OCI-LY7 (cell line): ENCODE results near the gene TNS1. TPM values are rescaled to one million over a fixed set of nuclear protein-coding genes. Genes with fewer than 3 reads are reported as not detected.

ENCODE experiments used
- BruUV-seq: library from RNA; stranded (reverse); fragments of 400-500 nt; replicated peaks from 2 replicates; lab custom pipeline; 2021; lab: Mats Ljungman, UMichigan
- CTCF ChIA-PET: fragments of 300-600 bp; sonication (Branson Sonifier 250); formaldehyde crosslinking; loops from one replicate; lab custom pipeline; 2022; ENCODE audit warnings: antibody characterized with exemption; ENCODE audit not compliant: unreplicated experiment; lab: Charles Lee
- POLR2A ChIA-PET: fragments of 300-600 bp; sonication (Branson Sonifier 250); formaldehyde crosslinking; loops from one replicate; lab custom pipeline; 2022; ENCODE audit warnings: antibody characterized with exemption; lab: Charles Lee
- DNase-seq: peaks from one replicate; pipeline ENCODE4 v3.0.0-alpha.2; 2015; ENCODE audit warnings: low spot score
- H2AFZ ChIP-seq: fragments of 200-600 bp; sonication (generic), shearing (Covaris generic); 2 replicates; pipeline ENCODE4 v1.6.1; 2014; ENCODE audit warnings: mild to moderate bottlenecking, antibody characterized with exemption, low read length, moderate library complexity
- H3K27ac ChIP-seq: fragments of 200-600 bp; sonication (generic); 2 replicates; pipeline ENCODE4 v1.5.1; 2014; ENCODE audit warnings: mixed run types, low read depth, mild to moderate bottlenecking, moderate library complexity, low read length, inconsistent platforms; ENCODE audit not compliant: poor library complexity, severe bottlenecking
- H3K36me3 ChIP-seq: fragments of 200-600 bp; sonication (generic); 2 replicates; pipeline ENCODE4 v1.6.1; 2014; ENCODE audit warnings: mild to moderate bottlenecking, antibody characterized with exemption, low read length, moderate library complexity, mixed read lengths; ENCODE audit not compliant: insufficient read depth
- H3K4me1 ChIP-seq: fragments of 200-600 bp; sonication (generic); 2 replicates; pipeline ENCODE4 v1.5.1; 2014; ENCODE audit warnings: mild to moderate bottlenecking, low read length; ENCODE audit not compliant: insufficient read depth, poor library complexity, severe bottlenecking
- H3K4me2 ChIP-seq: fragments of 200-600 bp; sonication (generic); 2 replicates; pipeline ENCODE4 v1.6.1; 2014; ENCODE audit warnings: mild to moderate bottlenecking, low read length
- H3K4me3 ChIP-seq: fragments of 200-600 bp; sonication (generic); 2 replicates; pipeline ENCODE4 v1.5.1; 2014; ENCODE audit warnings: mild to moderate bottlenecking, low read depth, low read length; ENCODE audit not compliant: poor library complexity, severe bottlenecking
- H3K79me2 ChIP-seq: fragments of 200-600 bp; sonication (generic); 2 replicates; pipeline ENCODE4 v1.6.1; 2016; ENCODE audit warnings: low read depth, mild to moderate bottlenecking, low read length, moderate library complexity, mixed read lengths; ENCODE audit not compliant: insufficient read depth
- H3K9me2 ChIP-seq: fragments of 200-600 bp; sonication (generic); 2 replicates; pipeline ENCODE4 v1.6.1; 2016; ENCODE audit warnings: mild to moderate bottlenecking, low read length, mixed read lengths; ENCODE audit not compliant: insufficient read depth
- H3K9me3 ChIP-seq: fragments of 200-600 bp; sonication (generic); 2 replicates; pipeline ENCODE4 v1.6.1; 2014; ENCODE audit warnings: mild to moderate bottlenecking, mixed run types, low read length, mixed read lengths
- H4K20me1 ChIP-seq: fragments of 200-600 bp; sonication (generic); 2 replicates; pipeline ENCODE4 v1.6.1; 2014; ENCODE audit warnings: mild to moderate bottlenecking, antibody characterized with exemption, low read length, moderate library complexity, mixed read lengths; ENCODE audit not compliant: insufficient read depth
- CTCF ChIP-seq: fragments of 200-600 bp; sonication (generic); conservative IDR thresholded peaks from 2 replicates; pipeline ENCODE4 v1.5.1; 2014; ENCODE audit warnings: mild to moderate bottlenecking, antibody characterized with exemption, low read length, moderate library complexity, mixed read lengths
- EZH2phosphoT487 ChIP-seq: fragments of 200-600 bp; sonication (generic); IDR thresholded peaks from 2 replicates; pipeline ENCODE4 v1.6.1; 2018; ENCODE audit warnings: low read depth, borderline replicate concordance, mild to moderate bottlenecking, mixed run types, antibody characterized with exemption, low read length, moderate library complexity, mixed read lengths
- intact Hi-C: fragments of 100-400 bp; cut with micrococcal nuclease; formaldehyde crosslinking; loops from one replicate; pipeline ENCODE4 v1.10.0; 2022; ENCODE audit not compliant: unreplicated experiment
- total RNA-seq, 2 experiments: library from RNA; depleted of rRNA in 1 of 2; stranded (reverse); fragments of >200 nt in 1 of 2; shearing (Covaris generic) in 1 of 2; gene quantifications; 2 replicates each; pipeline ENCODE4 v1.2.3, GENCODE V29; 2014 to 2022

TNS1 gene
- total RNA-seq, 2 experiments from 2014 or later, result not detected

- no peak for DNase-seq
- ChIA-PET CTCF (no interaction called here), POLR2A (interaction anchor here (0.7 kb wide), 1 partner anchor 117 kb away, joined by 3 read pairs; no protein-coding TSS in a partner anchor)
- no peak overlapping the region for H3K27ac ChIP-seq
- H3K79me2 ChIP-seq, result no peaks in the 10 kb centered on the region
- H2AFZ ChIP-seq, result no peak overlapping the region
- no peak overlapping the region for H3K4me3 ChIP-seq
- no peak overlapping the region for H3K4me2 ChIP-seq
- TF ChIP-seq EZH2phosphoT487, result no peak
- H3K36me3 ChIP-seq, result no peaks in the 10 kb centered on the region
- intact Hi-C loops, result no loop called here
- no peaks in the 10 kb centered on the region for H3K4me1 ChIP-seq
- H3K9me3 ChIP-seq, result no peaks in the 10 kb centered on the region
- BruUV-seq, result no TSS peak
- H4K20me1 ChIP-seq, result no peaks in the 10 kb centered on the region
- no peaks in the 10 kb centered on the region for H3K9me2 ChIP-seq
Observed at GRCh38 chr2:217999595-217999959, 3.2 kb downstream of the TNS1 start.

- CTCF ChIA-PET, result no interaction called here
- Histone ChIP-seq H2AFZ (no peak overlapping the region), H3K4me1 (no peaks in the 10 kb centered on the region), H3K4me2 (no peak overlapping the region), H3K4me3 (no peak overlapping the region), H3K27ac (no peak overlapping the region), H3K36me3 (no peaks in the 10 kb centered on the region), H3K9me2 (no peaks in the 10 kb centered on the region), H4K20me1 (no peaks in the 10 kb centered on the region), H3K9me3 (no peaks in the 10 kb centered on the region), H3K79me2 (no peaks in the 10 kb centered on the region)
- intact Hi-C loops, result no loop called here
- DNase-seq, result no peak
- TF ChIP-seq CTCF (no peak), EZH2phosphoT487 (no peak)
- POLR2A ChIA-PET, result interaction anchor here (0.6 to 0.7 kb wide), 2 partner anchors 35 to 116 kb away, joined by 3 to 5 read pairs; no protein-coding TSS in a partner anchor
- no TSS peak for BruUV-seq
Observed at GRCh38 chr2:217998926-217999594, 3.7 kb downstream of the TNS1 start.

- no peaks in the 10 kb centered on the region for H3K36me3 ChIP-seq
- CTCF ChIA-PET, result no interaction called here
- intact Hi-C loops, result no loop called here
- POLR2A ChIA-PET, result no interaction called here
- no peak for DNase-seq
- H3K9me2 ChIP-seq, result no peaks in the 10 kb centered on the region
- H3K27ac ChIP-seq, result no peak overlapping the region
- H3K9me3 ChIP-seq, result no peaks in the 10 kb centered on the region
- no peaks in the 10 kb centered on the region for H3K4me1 ChIP-seq
- no peaks in the 10 kb centered on the region for H3K79me2 ChIP-seq
- no peak overlapping the region for H3K4me2 ChIP-seq
- no peak overlapping the region for H3K4me3 ChIP-seq
- H4K20me1 ChIP-seq, result no peaks in the 10 kb centered on the region
- no TSS peak for BruUV-seq
- TF ChIP-seq EZH2phosphoT487 (no peak), CTCF (no peak)
- H2AFZ ChIP-seq, result no peak overlapping the region
Observed at GRCh38 chr2:217997510-217997909, 5.3 kb downstream of the TNS1 start.
